Effector CD4-positive, alpha-beta T cell (primary cell): ENCODE data around the gene MADCAM1. TPM values are rescaled to one million over a fixed set of nuclear protein-coding genes. Genes with fewer than 3 reads are reported as not detected.
"Not testable (repeated sequence)": the region's sequence is repeated elsewhere in the genome, so short reads cannot be mapped to it uniquely, and the experiment has no call there.

Experiments
- DNase-seq: peaks from one replicate; pipeline ENCODE4 v3.0.0-alpha.2; 2020
- total RNA-seq: gene quantifications from one replicate; lab custom pipeline; 2026; lab: John Stamatoyannopoulos, UW

Gene MADCAM1
- not detected for total RNA-seq

GRCh38 chr19:496112-496665 lies at the start of gene MADCAM1:
MADCAM1 (plus strand) TSS chr19:496486; CDS start chr19:496500, 14 bp downstream.
- DNase-seq: no peak

- DNase-seq: no peak
Observed at GRCh38 chr19:447064-447426, 49.2 kb upstream of the MADCAM1 start.

GRCh38 chr19:447816-448560 lies 48.3 kb upstream of the MADCAM1 start:
- no peak for DNase-seq

- DNase-seq: no peak
Observed at GRCh38 chr19:449916-450315, 46.4 kb upstream of the MADCAM1 start.

GRCh38 chr19:450912-451481 lies 45.3 kb upstream of the MADCAM1 start:
- not testable (repeated sequence) for DNase-seq

- no peak for DNase-seq
Observed at GRCh38 chr19:452829-453228, 43.5 kb upstream of the MADCAM1 start.

- DNase-seq: no peak
Observed at GRCh38 chr19:453606-454005, 42.7 kb upstream of the MADCAM1 start.

GRCh38 chr19:455031-455705 lies 41.1 kb upstream of the MADCAM1 start:
- no peak for DNase-seq

- no peak for DNase-seq
Observed at GRCh38 chr19:455851-456546, 40.3 kb upstream of the MADCAM1 start.

- DNase-seq: no peak
Observed at GRCh38 chr19:456547-457110, 39.7 kb upstream of the MADCAM1 start.

GRCh38 chr19:457636-458035 lies 38.6 kb upstream of the MADCAM1 start:
- DNase-seq: no peak

GRCh38 chr19:458091-459042 lies 37.9 kb upstream of the MADCAM1 start:
- DNase-seq: no peak

- DNase-seq: no peak
Observed at GRCh38 chr19:459724-460511, 36.4 kb upstream of the MADCAM1 start.

GRCh38 chr19:460877-461720 lies 35.2 kb upstream of the MADCAM1 start, which contains the start of gene SHC2:
SHC2 (minus strand) TSS chr19:461033; CDS start chr19:460996, 37 bp downstream.
- DNase-seq: no peak

GRCh38 chr19:461721-462551 lies 34.4 kb upstream of the MADCAM1 start:
- no peak for DNase-seq

- no peak for DNase-seq
Observed at GRCh38 chr19:463483-464207, 32.6 kb upstream of the MADCAM1 start.

GRCh38 chr19:464208-464545 lies 32.1 kb upstream of the MADCAM1 start:
- DNase-seq: no peak
